NCI-H1417 treated with DMSO at 0.1 percent for 48 hours (cell line): ENCODE measurements around the gene EIF2S2.
"Not testable (repeated sequence)": the region's sequence is repeated elsewhere in the genome, so short reads cannot be mapped to it uniquely, and the experiment has no call there.

Experiments
- DNase-seq: peaks from one replicate; lab custom pipeline; 2025; lab: John Stamatoyannopoulos, UW

Gene EIF2S2, protein sequence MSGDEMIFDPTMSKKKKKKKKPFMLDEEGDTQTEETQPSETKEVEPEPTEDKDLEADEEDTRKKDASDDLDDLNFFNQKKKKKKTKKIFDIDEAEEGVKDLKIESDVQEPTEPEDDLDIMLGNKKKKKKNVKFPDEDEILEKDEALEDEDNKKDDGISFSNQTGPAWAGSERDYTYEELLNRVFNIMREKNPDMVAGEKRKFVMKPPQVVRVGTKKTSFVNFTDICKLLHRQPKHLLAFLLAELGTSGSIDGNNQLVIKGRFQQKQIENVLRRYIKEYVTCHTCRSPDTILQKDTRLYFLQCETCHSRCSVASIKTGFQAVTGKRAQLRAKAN

DNA sequence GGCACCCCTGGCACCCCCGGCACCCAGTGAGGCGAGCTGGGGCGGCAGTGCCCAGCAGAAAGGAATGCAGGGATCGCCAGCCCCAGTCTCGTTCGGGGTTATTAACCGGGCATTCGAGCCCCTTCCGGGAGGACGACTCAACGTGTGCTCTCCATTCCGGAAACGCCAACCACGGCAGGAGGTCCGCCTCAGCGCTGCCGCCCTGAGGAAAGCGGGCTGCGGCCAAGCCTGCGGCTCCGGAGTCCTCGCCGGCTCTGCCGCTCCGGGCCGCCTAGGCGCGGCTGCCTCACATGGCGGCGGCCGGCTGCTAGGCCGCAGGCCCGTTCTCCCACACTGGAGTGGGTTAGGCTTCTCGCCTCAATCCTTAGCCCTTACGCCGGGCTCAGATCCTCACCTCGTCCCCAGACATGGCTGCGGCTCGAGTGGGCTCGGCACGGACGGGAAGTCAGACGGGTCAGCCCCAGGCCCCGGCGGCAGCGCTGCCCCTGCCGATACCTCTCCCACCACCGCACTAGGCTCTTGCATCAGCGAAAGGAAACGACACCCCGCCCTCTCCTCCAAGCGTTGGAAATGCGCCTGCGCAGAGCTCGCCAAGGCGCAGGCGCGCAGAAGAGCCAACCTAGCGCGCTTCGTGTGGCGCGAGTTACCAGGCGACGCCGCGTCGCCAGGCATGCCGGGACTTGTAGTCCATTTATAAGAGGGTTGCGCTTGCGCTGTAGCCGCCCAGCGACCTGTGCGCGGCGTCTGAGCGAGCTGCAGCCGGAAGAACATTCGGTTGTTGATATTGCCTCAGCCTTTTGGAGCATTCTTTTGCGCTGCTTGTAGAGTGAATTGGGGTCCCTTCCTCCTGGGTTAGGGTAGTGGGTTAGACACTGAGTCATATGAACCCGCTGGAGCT, at the start of gene EIF2S2:
TSS of gene EIF2S2 (minus strand) at position 542 of the 898 bp plus-strand sequence. CDS start at position 409, 133 bp downstream.
- peak; percentile 97 for DNase-seq

DNA sequence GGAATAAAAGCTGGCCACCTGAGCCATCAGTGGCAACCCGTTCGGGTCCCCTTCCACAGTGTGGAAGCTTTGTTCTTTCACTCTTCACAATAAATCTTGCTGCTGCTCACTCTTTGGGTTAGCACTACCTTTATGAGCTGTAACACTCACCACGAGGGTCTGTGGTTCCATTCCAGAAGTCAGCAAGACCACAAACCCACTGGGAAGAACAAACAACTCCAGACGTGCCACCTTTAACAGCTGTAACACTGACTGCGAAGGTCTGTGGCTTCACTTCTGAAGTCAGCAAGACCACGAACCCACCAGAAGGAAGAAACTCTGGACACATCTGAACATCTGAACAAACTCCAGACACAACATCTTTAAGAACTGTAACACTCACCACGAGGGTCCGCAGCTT, 45.7 kb upstream of the EIF2S2 start:
- not testable (repeated sequence) for DNase-seq

DNA sequence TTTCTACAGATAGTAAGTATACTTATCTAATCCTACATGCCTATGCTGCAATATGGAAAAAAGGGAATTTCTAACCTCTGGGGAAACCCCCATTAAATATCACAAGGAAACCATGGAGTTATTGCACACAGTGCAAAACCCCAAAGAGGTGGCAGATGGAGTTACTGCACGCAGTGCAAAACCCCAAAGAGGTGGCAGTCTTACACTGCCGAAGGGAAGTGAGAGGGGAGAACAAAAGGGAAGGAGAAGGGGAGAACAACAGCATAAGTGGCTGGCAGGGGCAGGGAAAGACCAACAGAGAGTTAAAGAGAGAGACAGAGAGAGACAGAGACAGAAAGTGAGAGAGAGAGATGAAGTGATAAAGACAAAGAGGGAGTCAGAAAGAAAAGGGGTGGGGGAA, 43.8 kb upstream of the EIF2S2 start:
- no peak for DNase-seq

DNA sequence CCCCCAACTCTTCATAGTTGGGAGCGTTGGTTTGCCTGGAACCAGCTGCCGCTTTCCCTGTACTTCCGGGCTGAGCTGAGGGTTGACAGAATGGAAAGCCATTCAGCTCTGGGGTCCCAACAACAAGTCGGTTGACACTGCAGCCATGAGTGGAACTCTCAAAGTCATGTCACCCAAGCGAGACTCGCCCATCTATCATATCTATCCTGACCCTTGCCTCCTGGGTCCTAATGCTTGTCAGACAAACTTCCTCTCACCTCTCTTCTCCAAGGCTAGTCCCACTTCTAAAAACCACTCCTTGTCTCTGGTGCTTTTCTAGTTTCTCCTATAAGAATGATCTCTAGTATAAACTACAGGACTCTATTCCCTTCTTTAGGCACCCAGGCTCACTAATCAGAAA, 41.1 kb upstream of the EIF2S2 start:
- DNase-seq: not testable (repeated sequence)

DNA sequence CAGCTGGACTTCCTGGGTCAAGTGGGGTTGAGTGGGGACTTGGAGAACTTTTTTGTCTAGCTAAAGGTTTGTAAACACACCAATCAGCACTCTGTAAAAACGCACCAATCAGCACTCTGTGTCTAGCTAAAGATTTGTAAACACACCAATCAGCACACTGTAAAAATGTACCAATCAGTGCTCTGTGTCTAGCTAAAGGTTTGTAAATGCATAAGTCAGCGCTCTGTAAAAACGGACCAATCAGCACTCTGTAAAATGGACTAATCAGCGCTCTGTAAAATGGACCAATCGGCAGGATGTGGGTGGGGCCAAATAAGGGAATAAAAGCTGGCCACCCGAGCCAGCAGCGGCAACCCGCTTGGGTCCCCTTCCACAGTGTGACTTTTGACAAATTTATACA, 40.0 kb upstream of the EIF2S2 start:
- not testable (repeated sequence) for DNase-seq

DNA sequence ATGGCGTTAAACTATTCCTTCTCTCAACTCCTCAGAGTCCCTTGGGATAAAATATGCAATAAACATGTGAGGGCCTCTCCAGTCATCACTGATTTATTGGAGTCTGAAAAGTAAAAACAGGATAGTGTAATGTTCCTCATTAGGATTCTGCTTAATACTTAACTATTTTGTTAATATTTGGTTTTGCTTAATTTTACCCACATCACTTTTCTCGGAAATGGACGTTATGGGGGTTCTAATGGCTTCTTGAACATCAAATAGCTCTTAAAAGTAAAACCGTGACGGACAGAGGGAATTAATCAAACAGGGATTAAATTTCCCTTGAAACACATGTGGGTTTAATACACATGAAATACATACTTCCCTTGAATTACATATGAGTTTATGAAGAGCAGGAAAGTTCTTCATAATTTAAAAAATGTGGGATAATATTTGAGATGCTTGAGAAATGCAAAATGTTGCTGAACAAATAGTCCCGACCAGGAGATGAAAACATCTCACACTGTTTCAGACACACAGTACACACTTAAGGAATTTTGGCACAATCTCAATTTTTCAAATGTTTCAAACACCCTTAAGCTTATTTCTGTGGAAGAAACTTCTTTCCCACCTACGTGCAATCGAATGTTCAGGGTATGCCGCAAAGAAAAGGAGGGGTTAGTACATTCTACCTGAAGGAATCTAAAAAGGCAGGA, 38.4 kb upstream of the EIF2S2 start:
- DNase-seq: no peak

DNA sequence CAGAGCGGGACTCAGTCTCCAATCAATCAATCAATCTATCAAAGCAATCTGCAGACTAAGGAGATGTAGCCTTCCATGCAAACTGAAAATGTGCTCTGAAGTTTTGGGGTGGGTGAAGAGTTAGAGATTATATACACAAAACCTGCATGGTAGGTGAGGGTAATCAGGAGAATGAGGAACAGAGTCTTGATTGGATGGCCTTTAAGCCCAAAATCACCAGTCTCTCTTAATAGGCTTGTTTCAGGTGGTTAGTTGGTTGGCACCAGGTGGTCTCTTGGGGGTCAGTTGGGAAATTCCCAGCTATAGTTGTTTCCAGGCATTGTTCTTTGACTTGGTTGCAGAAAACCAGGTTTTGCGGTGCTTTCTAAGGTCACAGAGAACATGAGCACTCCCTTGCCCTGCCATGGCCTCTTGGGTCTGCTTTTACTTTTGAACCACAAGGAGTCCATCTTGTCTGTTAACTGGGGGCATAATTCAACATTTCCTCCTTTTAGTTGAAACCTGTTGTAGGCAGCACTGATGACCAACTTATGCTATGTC, 33.3 kb upstream of the EIF2S2 start:
- DNase-seq: no peak

DNA sequence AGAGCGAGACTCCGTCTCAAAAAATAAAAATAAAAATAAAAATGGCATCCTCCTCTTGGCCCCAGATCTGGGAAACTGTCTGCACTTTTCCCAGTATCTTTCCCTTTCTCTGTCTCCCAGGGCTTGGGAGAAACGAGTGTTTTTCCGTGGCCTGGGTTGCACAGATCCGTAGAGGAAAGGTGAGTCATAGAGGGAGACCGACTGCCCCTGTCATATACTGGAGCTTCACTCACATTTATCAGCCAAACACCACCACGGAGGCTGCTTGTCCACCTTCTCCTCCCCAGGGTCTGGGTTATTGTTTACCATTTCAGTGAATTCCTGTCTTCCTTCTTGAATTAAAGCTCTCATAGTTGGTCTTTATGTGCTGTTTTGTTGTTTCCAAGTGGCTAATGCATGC, 31.9 kb upstream of the EIF2S2 start:
- no peak for DNase-seq

DNA sequence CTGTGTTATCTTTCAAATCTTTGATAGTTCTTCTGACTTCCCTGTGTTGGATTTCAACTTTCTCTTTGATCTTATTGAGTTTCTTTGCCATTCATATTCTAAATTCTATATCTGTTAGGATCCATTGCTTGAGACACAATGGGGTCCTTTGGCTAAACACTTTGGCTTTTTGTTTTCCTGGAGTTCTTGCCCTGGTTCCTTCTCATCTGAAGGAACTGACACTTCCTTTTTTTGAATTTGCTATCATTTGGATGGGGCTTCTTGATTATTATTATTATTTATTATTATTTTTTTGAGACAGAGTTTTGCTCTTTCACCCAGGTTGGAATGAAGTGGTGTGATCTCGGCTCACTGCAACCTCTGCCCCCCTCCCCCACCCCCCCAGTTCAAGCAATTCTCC, 30.1 kb upstream of the EIF2S2 start:
- DNase-seq: no peak

DNA sequence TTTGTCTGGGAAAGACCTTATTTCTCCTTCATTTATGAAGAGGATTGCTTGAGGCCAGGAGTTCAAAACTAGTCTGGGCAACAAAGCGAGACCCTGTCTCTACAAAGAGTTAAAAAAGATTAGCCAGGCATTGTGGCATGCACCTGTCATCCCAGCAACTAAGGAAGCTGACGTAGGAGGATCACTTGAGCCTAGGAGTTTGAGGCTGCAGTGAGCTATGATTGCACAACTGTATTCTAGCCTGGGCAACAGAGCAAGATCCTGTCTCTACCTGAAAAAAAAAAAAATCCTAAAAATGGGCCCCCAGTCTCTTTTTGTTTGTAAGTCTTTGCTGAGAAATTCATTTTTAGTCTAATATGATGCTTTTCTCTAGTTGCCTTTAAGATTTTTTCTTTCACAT, 29.2 kb upstream of the EIF2S2 start:
- no peak for DNase-seq

DNA sequence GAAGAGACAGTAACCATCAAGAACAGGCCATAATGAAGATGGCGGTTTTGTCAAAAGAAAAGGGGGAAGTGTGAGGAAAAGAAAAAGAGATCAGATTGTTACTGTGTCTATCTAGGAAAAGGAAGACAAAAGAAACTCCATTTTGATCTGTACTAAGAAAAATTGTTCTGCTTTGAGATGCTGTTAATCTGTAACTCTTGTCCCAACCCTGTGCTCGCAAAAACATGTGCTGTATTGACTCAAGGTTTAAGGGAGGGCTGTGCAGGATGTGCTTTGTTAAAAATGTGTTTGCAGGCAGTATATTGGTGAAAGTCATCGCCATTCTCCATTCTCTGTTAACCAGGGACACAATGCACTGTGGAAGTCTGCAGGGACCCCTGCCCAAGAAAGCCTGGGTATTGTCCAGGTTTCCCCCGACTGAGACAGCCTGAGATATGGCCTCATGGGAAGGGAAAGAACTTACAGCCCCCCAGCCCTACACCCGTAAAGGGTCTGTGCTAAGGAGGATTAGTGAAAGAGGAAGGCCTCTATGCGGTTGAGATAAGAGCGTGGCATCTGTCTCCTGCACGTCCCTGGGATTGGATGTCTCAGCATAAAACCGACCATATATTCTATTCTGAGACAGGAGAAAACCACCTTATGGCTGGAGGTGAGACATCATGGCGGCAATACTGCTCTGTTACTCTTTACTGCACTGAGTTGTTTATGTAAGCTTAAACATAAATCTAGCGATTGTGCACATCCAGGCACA, 23.7 kb upstream of the EIF2S2 start:
- DNase-seq: not testable (repeated sequence)

DNA sequence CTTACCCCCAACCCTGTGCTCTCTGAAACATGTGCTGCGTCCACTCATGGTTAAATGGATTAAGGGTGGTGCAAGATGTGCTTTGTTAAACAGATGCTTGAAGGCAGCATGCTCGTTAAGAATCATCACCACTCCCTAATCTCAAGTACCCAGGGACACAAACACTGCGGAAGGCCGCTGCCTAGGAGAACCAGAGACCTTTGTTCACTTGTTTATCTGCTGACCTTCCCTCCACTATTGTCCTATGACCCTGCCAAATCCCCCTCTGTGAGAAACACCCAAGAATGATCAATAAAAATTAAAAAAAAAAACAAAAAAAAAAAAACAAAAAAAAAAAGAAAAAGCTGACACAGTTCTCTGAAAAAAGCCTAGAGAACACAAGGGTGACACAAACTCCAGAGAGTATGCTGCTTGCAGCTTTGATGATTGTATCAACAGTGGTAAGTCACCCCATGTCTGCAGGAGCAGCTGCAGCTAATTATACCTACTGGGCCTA, 21.4 kb upstream of the EIF2S2 start:
- not testable (repeated sequence) for DNase-seq

DNA sequence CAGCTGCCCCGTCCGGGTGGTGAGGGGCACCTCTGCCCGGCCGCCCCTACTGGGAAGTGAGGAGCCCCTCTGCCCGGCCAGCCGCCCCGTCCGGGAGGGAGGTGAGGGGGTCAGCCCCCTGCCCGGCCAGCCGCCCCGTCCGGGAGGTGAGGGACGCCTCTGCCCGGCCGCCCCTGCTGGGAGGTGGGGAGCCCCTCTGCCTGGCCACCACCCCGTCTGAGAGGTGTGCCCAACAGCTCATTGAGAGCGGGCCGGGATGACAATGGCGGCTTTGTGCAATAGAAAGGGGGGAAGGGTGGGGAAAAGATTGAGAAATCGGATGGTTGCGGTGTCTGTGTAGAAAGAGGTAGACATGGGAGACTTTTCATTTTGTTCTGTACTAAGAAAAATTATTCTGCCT, 20.9 kb upstream of the EIF2S2 start:
- DNase-seq: not testable (repeated sequence)

DNA sequence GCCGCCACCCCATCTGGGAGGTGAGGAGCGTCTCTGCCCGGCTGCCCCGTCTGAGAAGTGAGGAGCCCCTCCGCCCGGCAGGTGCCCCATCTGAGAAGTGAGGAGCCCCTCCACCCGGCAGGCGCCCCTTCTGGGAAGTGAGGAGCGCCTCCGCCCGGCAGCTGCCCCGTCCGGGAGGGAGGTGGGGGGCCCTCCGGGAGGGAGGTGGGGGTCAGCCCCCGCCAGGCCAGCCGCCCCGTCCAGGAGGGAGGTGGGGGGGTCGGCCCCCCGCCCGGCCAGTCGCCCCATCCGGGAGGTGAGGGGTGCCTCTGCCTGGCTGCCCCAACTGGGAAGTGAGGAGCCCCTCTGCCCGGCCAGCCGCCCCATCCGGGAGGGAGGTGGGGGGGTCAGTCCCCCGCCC, 20.4 kb upstream of the EIF2S2 start:
- not testable (repeated sequence) for DNase-seq

DNA sequence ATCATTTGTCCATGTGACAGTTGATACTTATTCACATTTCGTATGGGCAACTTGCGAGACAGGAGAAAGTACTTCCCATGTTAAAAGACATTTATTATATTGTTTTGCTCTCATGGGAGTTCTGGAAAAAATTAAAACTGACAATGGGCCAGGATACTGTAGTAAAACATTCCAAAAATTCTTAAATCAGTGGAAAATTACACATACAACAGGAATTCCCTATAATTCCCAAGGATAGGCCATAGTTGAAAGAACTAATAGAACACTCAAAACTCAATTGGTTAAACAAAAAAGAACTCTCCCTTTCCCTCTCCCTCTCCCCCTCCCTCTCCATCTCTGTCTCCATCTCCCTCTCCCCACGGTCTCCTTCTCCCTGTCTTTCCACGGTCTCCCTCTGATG, 19.4 kb upstream of the EIF2S2 start:
- DNase-seq: no peak

DNA sequence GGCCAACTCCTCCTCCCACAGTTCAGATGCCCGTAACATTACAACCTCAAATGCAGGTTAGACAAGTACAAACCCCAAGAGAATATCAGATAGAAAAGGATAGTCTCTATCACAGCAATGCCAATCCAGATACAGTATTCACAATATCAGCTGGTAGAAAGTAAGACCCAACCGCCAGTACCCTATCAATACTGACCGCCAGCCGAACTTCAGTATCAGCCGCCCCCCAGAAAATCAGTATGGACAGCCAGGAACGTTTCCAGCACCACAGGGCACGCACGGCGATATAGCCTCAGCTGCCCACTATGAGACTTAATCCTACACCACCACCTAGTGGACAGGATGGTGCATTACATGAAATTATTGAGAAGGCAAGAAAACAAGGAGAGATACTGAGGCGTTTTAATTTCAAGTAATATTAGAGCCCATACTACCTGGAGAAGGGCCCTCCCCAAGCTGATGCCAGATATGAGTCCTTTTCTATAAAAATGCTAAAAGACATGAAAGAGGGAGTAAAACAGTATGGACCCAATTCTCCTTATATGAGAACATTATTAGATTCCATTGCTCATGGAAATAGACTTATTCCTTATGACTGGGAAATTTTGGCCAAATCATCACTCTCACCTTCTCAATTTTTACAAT, 17.6 kb upstream of the EIF2S2 start:
- DNase-seq: peak; percentile 55

DNA sequence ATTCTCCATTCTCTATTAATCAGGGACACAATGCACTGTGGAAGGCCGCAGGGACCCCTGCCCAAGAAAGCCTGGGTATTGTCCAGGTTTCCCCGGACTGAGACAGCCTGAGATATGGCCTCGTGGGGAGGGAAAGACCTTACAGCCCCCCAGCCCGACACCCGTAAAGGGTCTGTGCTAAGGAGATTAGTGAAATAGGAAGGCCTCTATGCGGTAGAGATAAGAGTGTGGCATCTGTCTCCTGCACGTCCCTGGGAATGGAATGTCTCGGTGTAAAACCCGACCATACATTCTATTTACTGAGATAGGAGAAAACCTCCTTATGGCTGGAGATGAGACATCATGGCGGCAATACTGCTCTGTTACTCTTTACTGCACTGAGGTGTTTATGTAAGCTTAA, 15.7 kb upstream of the EIF2S2 start:
- no peak for DNase-seq

DNA sequence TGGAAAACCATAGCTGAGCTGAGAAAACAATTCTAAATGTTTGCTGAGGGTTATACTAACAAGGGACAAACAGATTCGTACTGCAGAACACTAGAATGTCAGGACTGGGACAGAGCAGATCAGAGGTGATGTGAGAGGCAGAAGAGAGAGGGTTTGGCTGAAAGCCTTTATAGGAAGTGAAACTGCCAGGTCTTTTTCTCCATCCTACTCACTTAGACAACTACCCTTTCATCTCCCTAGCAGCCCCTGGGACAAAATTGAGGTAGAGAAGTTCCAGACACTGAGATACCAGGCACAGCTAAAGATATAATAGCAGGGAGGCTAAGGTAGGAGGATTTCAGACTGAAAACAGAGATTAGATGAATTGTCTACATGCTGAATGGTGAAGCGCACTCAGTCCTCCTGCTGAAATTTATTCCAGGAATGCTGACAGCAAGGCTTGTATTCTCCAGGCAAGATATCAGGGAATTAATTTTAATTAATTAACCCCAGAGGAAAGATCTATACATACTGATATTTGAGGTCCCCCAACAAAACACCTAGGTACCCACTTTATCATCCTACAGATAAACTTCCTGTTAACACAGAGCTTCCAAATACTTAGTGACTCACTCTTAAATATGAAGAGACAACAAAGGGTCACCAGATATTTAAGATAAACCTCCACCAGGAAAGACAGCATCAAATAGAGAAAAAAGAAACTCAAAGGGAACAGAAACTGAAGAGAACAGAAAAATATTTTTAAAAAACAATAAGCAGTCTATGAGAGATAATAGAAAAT, 12.6 kb upstream of the EIF2S2 start:
- DNase-seq: no peak

DNA sequence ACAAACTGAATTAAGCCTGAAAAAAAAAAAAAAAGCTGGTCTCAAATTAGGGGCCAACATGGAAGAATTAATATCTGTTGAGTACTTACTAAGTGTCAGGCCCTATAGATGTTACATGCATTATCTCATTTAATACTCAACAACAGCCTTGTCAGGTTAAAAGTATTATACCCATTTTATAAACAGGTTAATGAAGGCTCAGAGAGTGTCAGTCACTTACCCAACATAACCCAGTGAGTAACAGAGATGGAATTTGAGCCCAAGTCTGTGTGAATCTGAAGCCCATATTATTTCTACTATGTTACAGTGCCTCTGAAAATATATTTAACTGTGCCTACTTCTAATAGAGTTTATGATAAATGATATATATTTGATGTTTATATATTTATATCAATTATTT, 11.3 kb upstream of the EIF2S2 start:
- DNase-seq: no peak
